MM.1S (cell line): ENCODE data around the gene CBLIF.

Experiments used
- DNase-seq: peaks from one replicate; pipeline ENCODE4 v3.0.0-alpha.2; 2015
- H2AFZ ChIP-seq: fragments of 300-600 bp; sonication (generic); 2 replicates; pipeline ENCODE4 v1.6.0; 2016; ENCODE audit warnings: antibody characterized with exemption, low read length
- H3F3A ChIP-seq: fragments of 300-600 bp; sonication (generic); 2 replicates; pipeline ENCODE4 v1.6.1; 2016; ENCODE audit warnings: mild to moderate bottlenecking, antibody characterized with exemption, low read length, moderate library complexity, mixed read lengths; ENCODE audit not compliant: insufficient read depth
- H3K27ac ChIP-seq: fragments of 300-600 bp; sonication (generic); 2 replicates; pipeline ENCODE4 v1.5.1; 2016; ENCODE audit warnings: mild to moderate bottlenecking, low read length
- H3K27me3 ChIP-seq: fragments of 300-600 bp; sonication (generic); replicated peaks from 2 replicates; pipeline ENCODE4 v1.6.0; 2016; ENCODE audit warnings: low read length; ENCODE audit not compliant: insufficient read depth
- H3K36me3 ChIP-seq: fragments of 300-600 bp; sonication (generic); replicated peaks from 2 replicates; pipeline ENCODE4 v1.6.1; 2016; ENCODE audit warnings: mild to moderate bottlenecking, low read length, mixed read lengths; ENCODE audit not compliant: insufficient read depth
- H3K4me1 ChIP-seq: fragments of 300-600 bp; sonication (generic); 2 replicates; pipeline ENCODE4 v1.6.1; 2016; ENCODE audit warnings: low read length, mixed read lengths
- H3K4me2 ChIP-seq: fragments of 300-600 bp; sonication (generic); 2 replicates; pipeline ENCODE4 v1.6.0; 2016; ENCODE audit warnings: low read depth, low read length
- H3K4me3 ChIP-seq: fragments of 300-600 bp; sonication (generic); 2 replicates; pipeline ENCODE4 v1.5.1; 2016; ENCODE audit warnings: low read length, mixed read lengths
- H3K79me2 ChIP-seq: fragments of 300-600 bp; sonication (generic); 2 replicates; pipeline ENCODE4 v1.6.1; 2016; ENCODE audit warnings: mixed run types, low read length, mixed read lengths
- H3K9ac ChIP-seq: fragments of 300-600 bp; sonication (generic); 2 replicates; pipeline ENCODE4 v1.6.1; 2016; ENCODE audit warnings: low read length, mixed read lengths
- H3K9me2 ChIP-seq: fragments of 300-600 bp; sonication (generic); replicated peaks from 2 replicates; pipeline ENCODE4 v1.6.1; 2016; ENCODE audit warnings: mild to moderate bottlenecking, low read length, mixed read lengths; ENCODE audit not compliant: insufficient read depth
- H3K9me3 ChIP-seq: fragments of 300-600 bp; sonication (generic); replicated peaks from 2 replicates; pipeline ENCODE4 v1.6.1; 2016; ENCODE audit warnings: mild to moderate bottlenecking, low read length, mixed read lengths; ENCODE audit not compliant: insufficient read depth
- H4K20me1 ChIP-seq: fragments of 300-600 bp; sonication (generic); 2 replicates; pipeline ENCODE4 v1.6.1; 2016; ENCODE audit warnings: mild to moderate bottlenecking, low read length, moderate library complexity, mixed read lengths; ENCODE audit not compliant: insufficient read depth
- EZH2 ChIP-seq: fragments of 300-600 bp; sonication (generic); optimal IDR thresholded peaks from 2 replicates; pipeline ENCODE3; 2017; ENCODE audit warnings: low read depth, mild to moderate bottlenecking, antibody characterized with exemption, low read length, mixed read lengths
- EZH2phosphoT487 ChIP-seq: fragments of 300-600 bp; sonication (generic); IDR thresholded peaks from 2 replicates; pipeline ENCODE4 v1.6.1; 2018; ENCODE audit warnings: antibody characterized with exemption, low read length
- TF ChIP-seq, protein P1 (sequence below): fragments of 300-600 bp; sonication (generic); IDR thresholded peaks from 2 replicates; pipeline ENCODE4 v1.5.1; 2016; ENCODE audit warnings: antibody characterized with exemption, low read length, mixed read lengths

Gene CBLIF

DNA sequence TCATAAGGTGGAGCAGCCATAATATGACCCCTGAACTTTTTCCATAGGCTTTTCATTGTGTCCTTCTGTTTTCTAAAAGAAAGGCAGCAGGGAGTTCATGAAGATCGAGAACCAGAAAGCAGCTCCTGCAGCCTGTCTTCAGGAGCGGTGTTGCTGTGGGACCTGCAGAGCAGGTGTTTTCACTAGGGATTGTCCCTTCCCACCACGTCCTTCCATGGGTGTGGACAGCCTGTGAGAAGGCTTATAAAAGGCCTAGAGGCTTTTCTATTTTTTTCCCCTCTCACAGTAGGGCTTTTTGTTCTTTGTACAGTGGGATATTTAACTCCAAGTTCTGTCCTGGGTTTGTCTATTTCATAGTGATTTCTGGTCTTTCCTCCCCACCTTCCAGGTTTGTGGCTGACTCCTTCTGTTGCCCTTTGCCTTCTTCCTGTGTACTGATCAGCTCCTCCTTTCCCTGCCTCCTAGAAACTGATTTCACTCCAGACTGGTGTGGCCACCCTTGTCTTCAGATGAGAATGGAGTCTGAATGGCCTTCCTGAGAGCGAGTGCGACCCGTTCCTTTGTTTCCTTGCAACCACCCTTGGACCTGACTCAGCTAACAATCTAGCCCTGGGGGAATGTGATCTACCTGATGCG is 44.8 kb downstream of the CBLIF start:
- Histone ChIP-seq H3K9me3 (no peaks in the 10 kb centered on the region), H3K27me3 (no peaks in the 10 kb centered on the region), H3K36me3 (no peaks in the 10 kb centered on the region; the same call in 1 of the 2 replicates), H3K9ac (no peak overlapping the region), H4K20me1 (no peaks in the 10 kb centered on the region), H3K27ac (no peak overlapping the region), H3K79me2 (no peaks in the 10 kb centered on the region), H2AFZ (no peak overlapping the region), H3K9me2 (no peaks in the 10 kb centered on the region), H3K4me1 (peaks cover 8% of the 10 kb centered on the region; the same call in 1 of the 2 replicates), H3F3A (peaks cover 3% of the 10 kb centered on the region; the same call in 1 of the 2 replicates), H3K4me2 (no peak overlapping the region), H3K4me3 (no peak overlapping the region)
- TF ChIP-seq, protein P1, sequence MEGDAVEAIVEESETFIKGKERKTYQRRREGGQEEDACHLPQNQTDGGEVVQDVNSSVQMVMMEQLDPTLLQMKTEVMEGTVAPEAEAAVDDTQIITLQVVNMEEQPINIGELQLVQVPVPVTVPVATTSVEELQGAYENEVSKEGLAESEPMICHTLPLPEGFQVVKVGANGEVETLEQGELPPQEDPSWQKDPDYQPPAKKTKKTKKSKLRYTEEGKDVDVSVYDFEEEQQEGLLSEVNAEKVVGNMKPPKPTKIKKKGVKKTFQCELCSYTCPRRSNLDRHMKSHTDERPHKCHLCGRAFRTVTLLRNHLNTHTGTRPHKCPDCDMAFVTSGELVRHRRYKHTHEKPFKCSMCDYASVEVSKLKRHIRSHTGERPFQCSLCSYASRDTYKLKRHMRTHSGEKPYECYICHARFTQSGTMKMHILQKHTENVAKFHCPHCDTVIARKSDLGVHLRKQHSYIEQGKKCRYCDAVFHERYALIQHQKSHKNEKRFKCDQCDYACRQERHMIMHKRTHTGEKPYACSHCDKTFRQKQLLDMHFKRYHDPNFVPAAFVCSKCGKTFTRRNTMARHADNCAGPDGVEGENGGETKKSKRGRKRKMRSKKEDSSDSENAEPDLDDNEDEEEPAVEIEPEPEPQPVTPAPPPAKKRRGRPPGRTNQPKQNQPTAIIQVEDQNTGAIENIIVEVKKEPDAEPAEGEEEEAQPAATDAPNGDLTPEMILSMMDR, result no peak
- no peak for TF ChIP-seq EZH2
- DNase-seq, result no peak

DNA sequence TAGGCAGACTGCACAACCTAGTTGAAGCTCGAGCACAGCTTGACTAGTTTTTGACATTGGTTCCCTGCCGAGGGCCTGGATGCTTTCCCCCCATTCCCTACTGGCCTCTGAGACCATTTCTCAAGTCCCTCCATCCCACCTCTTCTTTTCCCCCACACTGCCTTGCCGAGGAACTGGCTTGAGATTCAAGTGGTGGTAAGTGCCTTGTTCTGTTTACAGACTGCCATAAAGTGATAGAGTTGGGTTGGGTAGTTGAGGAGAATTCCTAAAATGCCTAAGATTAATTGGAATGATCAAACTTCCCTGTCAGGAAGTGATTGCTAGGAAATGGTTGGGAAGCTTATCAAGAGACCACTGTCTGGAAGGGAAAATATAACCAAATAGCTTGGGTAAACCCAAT is 50.9 kb downstream of the CBLIF start:
- no peak for DNase-seq
- no peak overlapping the region for H3K4me2 ChIP-seq
- H3K27ac ChIP-seq, result no peak overlapping the region
- H3F3A ChIP-seq, result no peaks in the 10 kb centered on the region
- H3K27me3 ChIP-seq, result no peaks in the 10 kb centered on the region
- H3K9ac ChIP-seq, result no peak overlapping the region
- no peaks in the 10 kb centered on the region for H3K9me2 ChIP-seq
- H3K4me1 ChIP-seq, result no peaks in the 10 kb centered on the region
- no peak overlapping the region for H3K4me3 ChIP-seq
- no peaks in the 10 kb centered on the region for H3K36me3 ChIP-seq
- H2AFZ ChIP-seq, result no peak overlapping the region
- H4K20me1 ChIP-seq, result no peaks in the 10 kb centered on the region
- TF ChIP-seq EZH2 (no peak), EZH2phosphoT487 (no peak)
- TF ChIP-seq, protein P1, result no peak
- no peaks in the 10 kb centered on the region for H3K9me3 ChIP-seq
- H3K79me2 ChIP-seq, result no peaks in the 10 kb centered on the region

- Histone ChIP-seq H3K36me3 (no peaks in the 10 kb centered on the region), H3F3A (no peaks in the 10 kb centered on the region), H3K27ac (no peak overlapping the region), H3K4me2 (no peak overlapping the region), H3K4me3 (no peak overlapping the region), H3K4me1 (no peaks in the 10 kb centered on the region), H3K9me2 (no peaks in the 10 kb centered on the region), H3K79me2 (no peaks in the 10 kb centered on the region), H4K20me1 (no peaks in the 10 kb centered on the region), H3K9me3 (no peaks in the 10 kb centered on the region), H3K27me3 (no peaks in the 10 kb centered on the region), H3K9ac (no peak overlapping the region), H2AFZ (no peak overlapping the region)
- no peak for DNase-seq
- TF ChIP-seq EZH2phosphoT487 (no peak), EZH2 (no peak)
- TF ChIP-seq, protein P1, result no peak
Measured at GRCh38 chr11:59792507-59792906, 52.8 kb downstream of the CBLIF start.
